Measurements from ENCODE around the gene RCOR2.
A peak's percentile ranks its signal among the peaks of the same experiment; 100 is the strongest.
"Not testable (repeated sequence)": the region's sequence is repeated elsewhere in the genome, so short reads cannot be mapped to it uniquely, and the experiment has no call there.

The RCOR2 gene

GRCh38 chr11:63916837-63917691 is at the start of gene RCOR2:
RCOR2 (minus strand) TSS chr11:63917164; CDS start chr11:63916456, 708 bp downstream.
- peak; percentile 85 for DNase-seq

GRCh38 chr11:63966444-63966843 is 49.5 kb upstream of the RCOR2 start:
- DNase-seq, result no peak

GRCh38 chr11:63963895-63964294 is 46.9 kb upstream of the RCOR2 start:
- not testable (repeated sequence) for DNase-seq

GRCh38 chr11:63961608-63962412 is 44.8 kb upstream of the RCOR2 start:
- peak; percentile 94 for DNase-seq

- DNase-seq, result no peak
These were observed 41.0 kb upstream of the RCOR2 start for GRCh38 chr11:63958008-63958407.

- DNase-seq, result no peak
These were observed 35.6 kb upstream of the RCOR2 start for GRCh38 chr11:63952570-63952969.

- no peak for DNase-seq
These were observed 35.0 kb upstream of the RCOR2 start for GRCh38 chr11:63951779-63952536.

- peak; percentile 59 for DNase-seq
These were observed 28.7 kb upstream of the RCOR2 start for GRCh38 chr11:63945477-63946163.

GRCh38 chr11:63944987-63945386 is 28.0 kb upstream of the RCOR2 start:
- DNase-seq, result no peak

- no peak for DNase-seq
These were observed 25.8 kb upstream of the RCOR2 start for GRCh38 chr11:63942803-63943202.

- DNase-seq, result no peak
These were observed 24.9 kb upstream of the RCOR2 start for GRCh38 chr11:63941901-63942300.

GRCh38 chr11:63940786-63941185 is 23.8 kb upstream of the RCOR2 start:
- no peak for DNase-seq

- DNase-seq, result no peak
These were observed 22.5 kb upstream of the RCOR2 start for GRCh38 chr11:63939397-63939891.

GRCh38 chr11:63938479-63939396 is 21.8 kb upstream of the RCOR2 start, which contains the start of gene NAA40:
NAA40 (plus strand) TSS chr11:63939002; CDS start chr11:63939097, 95 bp downstream.
- DNase-seq, result peak; percentile 97

GRCh38 chr11:63937713-63938478 is 20.9 kb upstream of the RCOR2 start:
- peak; percentile 52 for DNase-seq

- no peak for DNase-seq
These were observed 16.5 kb upstream of the RCOR2 start for GRCh38 chr11:63933459-63933858.

GRCh38 chr11:63931876-63932275 is 14.9 kb upstream of the RCOR2 start:
- DNase-seq, result no peak

GRCh38 chr11:63931045-63931444 is 14.1 kb upstream of the RCOR2 start:
- no peak for DNase-seq

- DNase-seq, result no peak
These were observed 12.7 kb upstream of the RCOR2 start for GRCh38 chr11:63929616-63930015.

- DNase-seq, result no peak
These were observed 6.4 kb upstream of the RCOR2 start for GRCh38 chr11:63923319-63923718.

Data from COR-L47 (cell line).